GOT3 (cell line): ENCODE data around the gene DHX38.
"Not testable (repeated sequence)": the region's sequence is repeated elsewhere in the genome, so short reads cannot be mapped to it uniquely, and the experiment has no call there.

Experiments used
- DNase-seq: peaks from one replicate; lab custom pipeline; 2025; ENCODE audit warnings: mixed read lengths; lab: John Stamatoyannopoulos, UW

The DHX38 gene

GRCh38 chr16:72093448-72094265, at the start of gene DHX38, which contains the start of gene TXNL4B:
TSS of gene DHX38 (plus strand) at chr16:72093847. CDS start at chr16:72096158, 2,311 bp downstream.
TSS of gene TXNL4B (minus strand) at chr16:72093620. CDS start at chr16:72090749, 2,871 bp downstream.
- DNase-seq: peak; percentile 77

GRCh38 chr16:72044296-72044695, 49.4 kb upstream of the DHX38 start:
- DNase-seq: no peak

GRCh38 chr16:72044825-72045359, 48.8 kb upstream of the DHX38 start:
- DNase-seq: no peak

GRCh38 chr16:72049110-72049509, 44.5 kb upstream of the DHX38 start:
- DNase-seq: no peak

- no peak for DNase-seq
Measured at GRCh38 chr16:72050769-72051464, 42.7 kb upstream of the DHX38 start.

- DNase-seq: no peak
Measured at GRCh38 chr16:72051818-72052217, 41.8 kb upstream of the DHX38 start.

- not testable (repeated sequence) for DNase-seq
Measured at GRCh38 chr16:72054254-72054847, 39.3 kb upstream of the DHX38 start, which contains the start of gene HP. TSS of gene HP (plus strand) at chr16:72054505. CDS start at chr16:72054653, 148 bp downstream.

- DNase-seq: no peak
Measured at GRCh38 chr16:72055911-72056310, 37.7 kb upstream of the DHX38 start.

- not testable (repeated sequence) for DNase-seq
Measured at GRCh38 chr16:72057313-72057712, 36.3 kb upstream of the DHX38 start.

GRCh38 chr16:72059060-72059459, 34.6 kb upstream of the DHX38 start:
- DNase-seq: not testable (repeated sequence)

- DNase-seq: no peak
Measured at GRCh38 chr16:72060405-72060804, 33.2 kb upstream of the DHX38 start.

- no peak for DNase-seq
Measured at GRCh38 chr16:72061564-72061963, 32.1 kb upstream of the DHX38 start.

- no peak for DNase-seq
Measured at GRCh38 chr16:72064361-72064894, 29.2 kb upstream of the DHX38 start.

- DNase-seq: no peak
Measured at GRCh38 chr16:72066747-72067146, 26.9 kb upstream of the DHX38 start.

- DNase-seq: no peak
Measured at GRCh38 chr16:72068930-72069329, 24.7 kb upstream of the DHX38 start.

GRCh38 chr16:72072514-72073342, 20.9 kb upstream of the DHX38 start:
- DNase-seq: no peak

- DNase-seq: no peak
Measured at GRCh38 chr16:72073560-72074230, 20.0 kb upstream of the DHX38 start.

- DNase-seq: not testable (repeated sequence)
Measured at GRCh38 chr16:72075067-72075466, 18.6 kb upstream of the DHX38 start.

- not testable (repeated sequence) for DNase-seq
Measured at GRCh38 chr16:72076991-72077706, 16.5 kb upstream of the DHX38 start.
